ENCODE results near the gene NT5E. TPM values are rescaled to one million over a fixed set of nuclear protein-coding genes. Genes with fewer than 3 reads are reported as not detected.

NT5E gene
- total RNA-seq, 2 experiments from 2014 or later = 6.1 to 7.2 TPM

DNA sequence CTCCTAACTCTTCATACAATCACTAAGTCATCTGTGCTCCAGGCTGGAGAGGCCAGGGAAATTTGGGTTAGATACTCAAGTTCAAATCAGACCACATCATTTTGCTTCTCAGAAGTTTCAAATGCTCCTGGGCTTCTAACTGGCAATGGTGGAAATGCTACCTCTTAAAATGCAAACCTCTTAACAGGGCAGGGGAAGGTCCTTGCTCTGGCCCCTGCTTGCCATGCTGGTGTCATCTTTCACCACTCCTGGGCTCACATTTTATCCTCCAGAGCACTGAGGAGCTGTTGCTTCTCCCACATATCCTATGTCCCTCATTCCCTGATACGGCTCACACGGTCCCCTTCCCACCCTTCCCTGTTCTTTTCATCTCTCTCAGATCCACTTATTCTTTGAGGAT lies 41.8 kb upstream of the NT5E start:
- Mint-ChIP-seq H3K27me3 (peaks cover 14% of the 10 kb centered on the region), H3K4me1 (peaks cover 34% of the 10 kb centered on the region), H3K9me3 (no peaks in the 10 kb centered on the region), H3K36me3 (ENCODE audit: low read depth) (no peaks in the 10 kb centered on the region), H3K27ac (no peak overlapping the region), H3K4me3 (no peak overlapping the region)
- no peak for DNase-seq
- CTCF ChIA-PET = no interaction called here
- POLR2A ChIA-PET = no interaction called here

DNA sequence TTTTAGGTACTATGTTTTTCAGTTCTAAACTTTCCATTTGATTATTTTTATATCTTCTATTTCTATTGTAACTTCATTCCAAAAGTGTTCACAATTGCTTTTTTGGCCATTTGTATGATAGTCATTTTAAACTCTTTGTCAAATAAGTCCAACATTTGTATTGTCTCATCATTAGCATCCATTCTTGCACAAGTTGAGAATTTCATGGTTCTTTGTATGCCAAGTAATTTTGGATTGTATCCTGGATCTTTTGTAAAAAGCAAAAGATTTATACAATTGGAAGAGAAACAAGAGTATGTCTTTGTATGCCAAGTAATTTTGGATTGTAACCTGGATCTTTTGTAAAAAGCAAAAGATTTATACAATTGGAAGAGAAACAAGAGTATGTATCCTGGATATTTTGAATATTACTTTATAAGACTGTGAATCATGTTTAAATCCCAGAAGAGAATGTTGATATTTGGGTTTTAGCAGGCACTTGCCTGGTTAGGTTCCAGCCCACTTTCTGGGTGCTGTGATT lies 36.9 kb upstream of the NT5E start:
- no peaks in the 10 kb centered on the region for H3K36me3 Mint-ChIP-seq (ENCODE audit: low read depth)
- H3K4me1 Mint-ChIP-seq = no peaks in the 10 kb centered on the region
- no peak for DNase-seq
- peaks cover 11% of the 10 kb centered on the region for H3K27me3 Mint-ChIP-seq
- no peaks in the 10 kb centered on the region for H3K9me3 Mint-ChIP-seq
- CTCF ChIA-PET = interaction anchor here (0.5 kb wide), 1 partner anchor 32 kb away, joined by 3 read pairs; no protein-coding TSS in a partner anchor
- no peak overlapping the region for H3K27ac Mint-ChIP-seq
- H3K4me3 Mint-ChIP-seq = no peak overlapping the region
- POLR2A ChIA-PET = no interaction called here

- H3K4me1 Mint-ChIP-seq = peaks cover 12% of the 10 kb centered on the region
- no peaks in the 10 kb centered on the region for H3K9me3 Mint-ChIP-seq
- H3K4me3 Mint-ChIP-seq = no peak overlapping the region
- no peaks in the 10 kb centered on the region for H3K36me3 Mint-ChIP-seq (ENCODE audit: low read depth)
- DNase-seq = no peak
- H3K27ac Mint-ChIP-seq = no peak overlapping the region
- H3K27me3 Mint-ChIP-seq = peaks cover 11% of the 10 kb centered on the region
- ChIA-PET POLR2A (no interaction called here), CTCF (no interaction called here)
Observed at GRCh38 chr6:85416049-85416448, 33.8 kb upstream of the NT5E start.

- H3K4me3 Mint-ChIP-seq = no peak overlapping the region
- DNase-seq = no peak
- POLR2A ChIA-PET = no interaction called here
- CTCF ChIA-PET = interaction anchor here (1.5 kb wide), 1 partner anchor 12 kb away, joined by 3 read pairs; no protein-coding TSS in a partner anchor
- H3K4me1 Mint-ChIP-seq = peaks cover 12% of the 10 kb centered on the region
- no peaks in the 10 kb centered on the region for H3K36me3 Mint-ChIP-seq (ENCODE audit: low read depth)
- H3K27ac Mint-ChIP-seq = no peak overlapping the region
- peaks cover 15% of the 10 kb centered on the region for H3K27me3 Mint-ChIP-seq
- no peaks in the 10 kb centered on the region for H3K9me3 Mint-ChIP-seq
Observed at GRCh38 chr6:85416766-85417165, 33.1 kb upstream of the NT5E start.

DNA sequence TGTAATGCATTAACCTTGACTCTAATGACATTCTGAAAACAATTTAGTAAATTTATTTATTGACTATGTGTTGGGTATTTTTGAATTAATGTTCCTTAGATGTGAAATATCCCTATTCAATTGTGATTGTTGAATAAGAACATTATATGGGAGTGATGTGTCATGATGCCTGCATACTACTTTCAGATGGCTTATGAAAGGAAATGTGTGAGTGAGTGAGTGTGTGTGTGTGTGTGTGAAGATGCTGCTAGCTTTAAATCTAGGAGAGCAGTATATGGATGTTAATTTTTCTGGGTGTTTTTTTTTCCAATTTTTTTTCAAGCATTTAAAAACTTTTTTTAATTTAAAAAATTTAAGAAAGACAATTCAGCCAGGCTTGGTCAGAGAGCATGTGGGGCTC lies 32.5 kb upstream of the NT5E start:
- Mint-ChIP-seq H3K4me3 (no peak overlapping the region), H3K27me3 (peaks cover 13% of the 10 kb centered on the region), H3K36me3 (ENCODE audit: low read depth) (no peaks in the 10 kb centered on the region), H3K4me1 (peaks cover 15% of the 10 kb centered on the region), H3K9me3 (no peaks in the 10 kb centered on the region), H3K27ac (no peak overlapping the region)
- no peak for DNase-seq
- ChIA-PET POLR2A (no interaction called here), CTCF (interaction anchor here (0.8 to 1.5 kb wide), 2 partner anchors 12 to 65 kb away, joined by 3 read pairs; no protein-coding TSS in a partner anchor)

DNA sequence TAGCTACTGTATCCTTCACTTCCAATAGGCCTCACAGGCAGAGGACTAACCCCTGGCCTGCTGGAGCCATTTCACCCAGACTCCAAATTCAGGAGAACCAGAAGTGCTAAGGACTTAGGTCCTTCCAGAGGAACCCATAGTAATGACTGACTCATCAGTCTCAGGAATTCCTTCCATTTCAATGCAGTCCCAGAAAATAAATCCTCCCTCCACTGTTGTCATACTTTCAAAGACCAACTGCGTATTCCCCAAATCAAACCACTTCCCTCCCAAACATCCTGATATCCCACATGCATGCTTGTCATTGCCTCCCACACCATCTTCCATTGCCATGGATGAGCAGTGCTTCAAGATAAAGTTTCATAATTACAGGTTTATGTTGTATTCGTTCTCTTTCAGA lies 31.8 kb upstream of the NT5E start:
- Mint-ChIP-seq H3K36me3 (ENCODE audit: low read depth) (no peaks in the 10 kb centered on the region), H3K4me1 (peaks cover 16% of the 10 kb centered on the region), H3K9me3 (no peaks in the 10 kb centered on the region), H3K4me3 (no peak overlapping the region), H3K27ac (no peak overlapping the region), H3K27me3 (peaks cover 6% of the 10 kb centered on the region)
- no peak for DNase-seq
- POLR2A ChIA-PET = interaction anchor here (0.7 kb wide), 1 partner anchor 18 kb away, joined by 3 read pairs; no protein-coding TSS in a partner anchor
- CTCF ChIA-PET = interaction anchor here (0.8 to 1.5 kb wide), 2 partner anchors 13 to 64 kb away, joined by 3 read pairs; no protein-coding TSS in a partner anchor

GRCh38 chr6:85419046-85419759 lies 30.7 kb upstream of the NT5E start:
- Mint-ChIP-seq H3K4me1 (peaks cover 16% of the 10 kb centered on the region), H3K27me3 (peaks cover 6% of the 10 kb centered on the region), H3K4me3 (no peak overlapping the region), H3K27ac (no peak overlapping the region), H3K36me3 (ENCODE audit: low read depth) (no peaks in the 10 kb centered on the region), H3K9me3 (no peaks in the 10 kb centered on the region)
- ChIA-PET CTCF (no interaction called here), POLR2A (no interaction called here)
- DNase-seq = no peak

GRCh38 chr6:85420551-85420950 lies 29.3 kb upstream of the NT5E start:
- H3K4me1 Mint-ChIP-seq = peaks cover 16% of the 10 kb centered on the region
- ChIA-PET POLR2A (no interaction called here), CTCF (no interaction called here)
- DNase-seq = no peak
- peaks cover 2% of the 10 kb centered on the region for H3K36me3 Mint-ChIP-seq (ENCODE audit: low read depth)
- no peak overlapping the region for H3K4me3 Mint-ChIP-seq
- peaks cover 8% of the 10 kb centered on the region for H3K27me3 Mint-ChIP-seq
- H3K9me3 Mint-ChIP-seq = peaks cover 5% of the 10 kb centered on the region
- no peak overlapping the region for H3K27ac Mint-ChIP-seq

GRCh38 chr6:85421181-85421580 lies 28.7 kb upstream of the NT5E start:
- peaks cover 2% of the 10 kb centered on the region for H3K36me3 Mint-ChIP-seq (ENCODE audit: low read depth)

DNA sequence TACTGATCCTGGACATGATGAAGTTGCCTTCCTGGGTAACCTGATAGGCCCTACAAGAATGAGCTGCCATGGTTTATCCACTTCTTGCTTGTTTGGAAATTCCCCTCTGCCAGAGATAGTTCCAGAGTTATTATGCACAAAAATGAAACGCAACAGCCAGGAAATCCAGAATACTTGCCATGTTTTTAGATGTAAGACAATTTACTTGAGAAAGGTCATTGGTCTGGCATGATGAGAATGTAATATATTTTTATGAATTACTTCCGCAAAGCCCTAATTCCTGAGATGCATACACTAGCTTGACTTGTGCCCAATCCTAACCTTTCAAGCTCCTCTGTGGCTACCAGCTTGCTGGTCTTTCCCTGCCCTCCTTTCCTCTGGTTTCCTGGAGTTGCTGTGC lies 27.9 kb upstream of the NT5E start:
- DNase-seq = no peak
- H3K4me3 Mint-ChIP-seq = no peak overlapping the region
- CTCF ChIA-PET = interaction anchor here (1.2 to 1.4 kb wide), 2 partner anchors 20 to 41 kb away, joined by 3 to 5 read pairs; no protein-coding TSS in a partner anchor
- peaks cover 16% of the 10 kb centered on the region for H3K4me1 Mint-ChIP-seq
- H3K27me3 Mint-ChIP-seq = peaks cover 6% of the 10 kb centered on the region
- POLR2A ChIA-PET = no interaction called here
- H3K36me3 Mint-ChIP-seq (ENCODE audit: low read depth) = peaks cover 2% of the 10 kb centered on the region
- peaks cover 9% of the 10 kb centered on the region for H3K9me3 Mint-ChIP-seq
- no peak overlapping the region for H3K27ac Mint-ChIP-seq

More at GRCh38 chr6:85421181-85421580, 28.7 kb upstream of the NT5E start:
- no peak for DNase-seq
- Mint-ChIP-seq H3K4me1 (peaks cover 16% of the 10 kb centered on the region), H3K4me3 (no peak overlapping the region), H3K27ac (no peak overlapping the region), H3K9me3 (peaks cover 9% of the 10 kb centered on the region), H3K27me3 (peaks cover 6% of the 10 kb centered on the region)
- ChIA-PET POLR2A (no interaction called here), CTCF (interaction anchor here (1.2 to 1.4 kb wide), 2 partner anchors 20 to 42 kb away, joined by 3 to 5 read pairs; no protein-coding TSS in a partner anchor)

DNA sequence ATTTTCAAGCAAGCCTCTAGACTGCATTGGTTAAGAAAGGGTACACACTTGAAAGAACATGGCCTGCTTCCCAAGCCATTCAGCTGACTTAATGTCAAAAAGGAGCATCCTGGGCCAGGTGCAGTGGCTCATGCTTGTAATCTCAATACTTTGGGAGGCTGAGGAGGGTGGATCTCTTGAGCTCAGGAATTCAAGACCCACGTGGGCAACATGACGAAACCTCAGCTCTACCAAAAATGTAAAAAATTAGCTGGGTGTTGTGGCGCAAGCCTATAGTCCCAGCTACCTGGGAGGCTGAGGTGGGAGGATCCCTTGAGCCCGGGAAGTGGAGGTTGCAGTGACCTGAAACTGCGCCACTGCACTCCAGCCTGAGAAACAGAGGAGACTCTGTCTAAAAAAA lies 26.9 kb upstream of the NT5E start:
- Mint-ChIP-seq H3K4me3 (no peak overlapping the region), H3K27ac (no peak overlapping the region)

GRCh38 chr6:85424981-85425380 lies 24.9 kb upstream of the NT5E start:
- peaks cover 8% of the 10 kb centered on the region for H3K27me3 Mint-ChIP-seq
- DNase-seq = no peak
- peaks cover 3% of the 10 kb centered on the region for H3K4me1 Mint-ChIP-seq
- peaks cover 9% of the 10 kb centered on the region for H3K9me3 Mint-ChIP-seq
- no peak overlapping the region for H3K4me3 Mint-ChIP-seq
- H3K36me3 Mint-ChIP-seq (ENCODE audit: low read depth) = peaks cover 2% of the 10 kb centered on the region
- CTCF ChIA-PET = no interaction called here
- no peak overlapping the region for H3K27ac Mint-ChIP-seq
- POLR2A ChIA-PET = no interaction called here

More for the DNA sequence above, 26.9 kb upstream of the NT5E start:
- POLR2A ChIA-PET = no interaction called here
- H3K4me1 Mint-ChIP-seq = peaks cover 16% of the 10 kb centered on the region
- CTCF ChIA-PET = no interaction called here
- H3K36me3 Mint-ChIP-seq (ENCODE audit: low read depth) = peaks cover 2% of the 10 kb centered on the region
- H3K27me3 Mint-ChIP-seq = peaks cover 6% of the 10 kb centered on the region
- no peak for DNase-seq
- H3K9me3 Mint-ChIP-seq = peaks cover 9% of the 10 kb centered on the region

GRCh38 chr6:85425997-85426396 lies 23.9 kb upstream of the NT5E start:
- DNase-seq = no peak
- H3K4me3 Mint-ChIP-seq = no peak overlapping the region
- H3K27ac Mint-ChIP-seq = no peak overlapping the region
- H3K9me3 Mint-ChIP-seq = peaks cover 9% of the 10 kb centered on the region
- H3K27me3 Mint-ChIP-seq = peaks cover 8% of the 10 kb centered on the region
- ChIA-PET CTCF (no interaction called here), POLR2A (no interaction called here)
- H3K36me3 Mint-ChIP-seq (ENCODE audit: low read depth) = peaks cover 2% of the 10 kb centered on the region
- H3K4me1 Mint-ChIP-seq = peaks cover 3% of the 10 kb centered on the region

Data from activated CD4-positive, alpha-beta T cell treated with anti-CD3 and anti-CD28 coated beads, Interleukin-2, amount 10 ng/mL, durations not matched to agents 7 days and 5 days (primary cell).